Brain microvascular endothelial cell (primary cell): ENCODE measurements around the gene CHAF1B.

Experiments
- DNase-seq: peaks from one replicate; pipeline ENCODE4 v3.0.0-alpha.2; 2020
- H3K27ac ChIP-seq: fragments of 250-450 bp; sonication (Bioruptor Pico); 2 replicates; pipeline ENCODE4 v1.5.1; 2020; ENCODE audit warnings: mild to moderate bottlenecking, moderate library complexity
- H3K27me3 ChIP-seq: fragments of 250-450 bp; sonication (Bioruptor Pico); replicated peaks from 2 replicates; pipeline ENCODE4 v1.5.1; 2020; ENCODE audit warnings: mild to moderate bottlenecking
- H3K36me3 ChIP-seq: fragments of 250-450 bp; sonication (Bioruptor Pico); replicated peaks from 2 replicates; pipeline ENCODE4 v1.5.1; 2020; ENCODE audit warnings: mild to moderate bottlenecking
- H3K4me3 ChIP-seq: 2 replicates; pipeline ENCODE4 v1.5.1; 2011; ENCODE audit warnings: low read depth, mild to moderate bottlenecking, control low read depth, low read length, moderate library complexity
- CTCF ChIP-seq: IDR thresholded peaks from 2 replicates; pipeline ENCODE4 v1.5.1; 2011; ENCODE audit warnings: low read depth, mild to moderate bottlenecking, moderate library complexity, low read length, control low read depth, inconsistent platforms; ENCODE audit errors: missing control alignments
- in situ Hi-C: cut with HindIII; loops from 2 replicates; pipeline ENCODE4 v1.10.0; 2017; ENCODE audit warnings: low sequenced_read_pairs, low pct_ligation_motif_present

The CHAF1B gene

GRCh38 chr21:36446301-36446700 is 61.1 kb downstream of the CHAF1B start:
- no peak for TF ChIP-seq CTCF
- in situ Hi-C loops, result no loop called here
- Histone ChIP-seq H3K36me3 (no peaks in the 10 kb centered on the region), H3K4me3 (no peak overlapping the region), H3K27me3 (no peaks in the 10 kb centered on the region), H3K27ac (peak overlapping the region; percentile 51)
- DNase-seq, result peak; percentile 81

- Histone ChIP-seq H3K27me3 (no peaks in the 10 kb centered on the region), H3K27ac (peak overlapping the region; percentile 72), H3K36me3 (no peaks in the 10 kb centered on the region), H3K4me3 (no peak overlapping the region)
- peak; percentile 57 for DNase-seq
- TF ChIP-seq CTCF, result no peak
- in situ Hi-C loops, result no loop called here
Observed at GRCh38 chr21:36450511-36450910, 65.3 kb downstream of the CHAF1B start.

- in situ Hi-C loops, result no loop called here
- no peak for TF ChIP-seq CTCF
- no peak overlapping the region for H3K27ac ChIP-seq
- no peaks in the 10 kb centered on the region for H3K27me3 ChIP-seq
- no peaks in the 10 kb centered on the region for H3K36me3 ChIP-seq
- no peak overlapping the region for H3K4me3 ChIP-seq
- no peak for DNase-seq
Observed at GRCh38 chr21:36451506-36451905, 66.3 kb downstream of the CHAF1B start.

GRCh38 chr21:36452281-36452825 is 67.2 kb downstream of the CHAF1B start:
- in situ Hi-C loops, result no loop called here
- H3K27me3 ChIP-seq, result no peaks in the 10 kb centered on the region
- H3K4me3 ChIP-seq, result no peak overlapping the region
- no peak for DNase-seq
- H3K36me3 ChIP-seq, result no peaks in the 10 kb centered on the region
- no peak for TF ChIP-seq CTCF
- H3K27ac ChIP-seq, result no peak overlapping the region

GRCh38 chr21:36454093-36454531 is 68.9 kb downstream of the CHAF1B start:
- in situ Hi-C loops, result no loop called here
- Histone ChIP-seq H3K27me3 (no peaks in the 10 kb centered on the region), H3K4me3 (no peak overlapping the region), H3K27ac (no peak overlapping the region), H3K36me3 (no peaks in the 10 kb centered on the region)
- TF ChIP-seq CTCF, result no peak
- DNase-seq, result no peak

GRCh38 chr21:36454706-36455105 is 69.5 kb downstream of the CHAF1B start:
- Histone ChIP-seq H3K4me3 (no peak overlapping the region), H3K27ac (no peak overlapping the region), H3K36me3 (no peaks in the 10 kb centered on the region), H3K27me3 (no peaks in the 10 kb centered on the region)
- DNase-seq, result no peak
- TF ChIP-seq CTCF, result no peak
- in situ Hi-C loops, result no loop called here
